HG02610 (cell line): Measurements from ENCODE around the gene KCNJ12.
"Not testable (repeated sequence)": the region's sequence is repeated elsewhere in the genome, so short reads cannot be mapped to it uniquely, and the experiment has no call there.

Experiments
- ATAC-seq: cut with Tn5 transposase; IDR thresholded peaks from one replicate; pipeline ENCODE4 v1.9.1; 2021; ENCODE audit warnings: mild to moderate bottlenecking, moderate library complexity; ENCODE audit not compliant: unreplicated experiment

The KCNJ12 gene

GRCh38 chr17:21418446-21419298 is 42.5 kb downstream of the KCNJ12 start:
- no peak for ATAC-seq

- ATAC-seq: no peak
These were observed 43.4 kb downstream of the KCNJ12 start for GRCh38 chr17:21419299-21420239.

GRCh38 chr17:21420503-21421090 is 44.4 kb downstream of the KCNJ12 start:
- not testable (repeated sequence) for ATAC-seq

GRCh38 chr17:21421421-21422310 is 45.5 kb downstream of the KCNJ12 start:
- ATAC-seq: not testable (repeated sequence)

- ATAC-seq: not testable (repeated sequence)
These were observed 46.4 kb downstream of the KCNJ12 start for GRCh38 chr17:21422311-21423189.

GRCh38 chr17:21423190-21423493 is 47.0 kb downstream of the KCNJ12 start:
- not testable (repeated sequence) for ATAC-seq

- ATAC-seq: not testable (repeated sequence)
These were observed 48.5 kb downstream of the KCNJ12 start for GRCh38 chr17:21424697-21425096.

GRCh38 chr17:21425321-21425720 is 49.2 kb downstream of the KCNJ12 start:
- ATAC-seq: no peak

GRCh38 chr17:21425736-21426135 is 49.6 kb downstream of the KCNJ12 start:
- no peak for ATAC-seq

GRCh38 chr17:21426246-21426645 is 50.1 kb downstream of the KCNJ12 start:
- not testable (repeated sequence) for ATAC-seq

- not testable (repeated sequence) for ATAC-seq
These were observed 50.7 kb downstream of the KCNJ12 start for GRCh38 chr17:21426876-21427275.

GRCh38 chr17:21427727-21428126 is 51.6 kb downstream of the KCNJ12 start:
- not testable (repeated sequence) for ATAC-seq

- not testable (repeated sequence) for ATAC-seq
These were observed 52.7 kb downstream of the KCNJ12 start for GRCh38 chr17:21428752-21429424.

- not testable (repeated sequence) for ATAC-seq
These were observed 53.9 kb downstream of the KCNJ12 start for GRCh38 chr17:21429921-21430628.

GRCh38 chr17:21433971-21434370 is 57.8 kb downstream of the KCNJ12 start:
- ATAC-seq: not testable (repeated sequence)

- ATAC-seq: not testable (repeated sequence)
These were observed 58.8 kb downstream of the KCNJ12 start for GRCh38 chr17:21434976-21435375.

- not testable (repeated sequence) for ATAC-seq
These were observed 60.3 kb downstream of the KCNJ12 start for GRCh38 chr17:21436481-21436880.
